Measurements from ENCODE around the gene BMPR1A. TPM values are rescaled to one million over a fixed set of nuclear protein-coding genes. Genes with fewer than 3 reads are reported as not detected.

BMPR1A gene
- total RNA-seq, 4 donors from 2014 or later: 25.6 to 46.2 (median 34.7) TPM

GRCh38 chr10:86970162-86970981, 214.0 kb downstream of the BMPR1A start:
- TF ChIP-seq, protein P1, sequence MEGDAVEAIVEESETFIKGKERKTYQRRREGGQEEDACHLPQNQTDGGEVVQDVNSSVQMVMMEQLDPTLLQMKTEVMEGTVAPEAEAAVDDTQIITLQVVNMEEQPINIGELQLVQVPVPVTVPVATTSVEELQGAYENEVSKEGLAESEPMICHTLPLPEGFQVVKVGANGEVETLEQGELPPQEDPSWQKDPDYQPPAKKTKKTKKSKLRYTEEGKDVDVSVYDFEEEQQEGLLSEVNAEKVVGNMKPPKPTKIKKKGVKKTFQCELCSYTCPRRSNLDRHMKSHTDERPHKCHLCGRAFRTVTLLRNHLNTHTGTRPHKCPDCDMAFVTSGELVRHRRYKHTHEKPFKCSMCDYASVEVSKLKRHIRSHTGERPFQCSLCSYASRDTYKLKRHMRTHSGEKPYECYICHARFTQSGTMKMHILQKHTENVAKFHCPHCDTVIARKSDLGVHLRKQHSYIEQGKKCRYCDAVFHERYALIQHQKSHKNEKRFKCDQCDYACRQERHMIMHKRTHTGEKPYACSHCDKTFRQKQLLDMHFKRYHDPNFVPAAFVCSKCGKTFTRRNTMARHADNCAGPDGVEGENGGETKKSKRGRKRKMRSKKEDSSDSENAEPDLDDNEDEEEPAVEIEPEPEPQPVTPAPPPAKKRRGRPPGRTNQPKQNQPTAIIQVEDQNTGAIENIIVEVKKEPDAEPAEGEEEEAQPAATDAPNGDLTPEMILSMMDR (IDR thresholded peaks at IDR 0.05; ENCODE audit: low read depth): no peak

- TF ChIP-seq, protein P1 (IDR thresholded peaks at IDR 0.05; ENCODE audit: low read depth): no peak
Observed at GRCh38 chr10:86970982-86971231, 214.5 kb downstream of the BMPR1A start.

GRCh38 chr10:86971232-86971991, 215.0 kb downstream of the BMPR1A start:
- TF ChIP-seq, protein P1 (IDR thresholded peaks at IDR 0.05; ENCODE audit: low read depth): no peak

GRCh38 chr10:86972613-86973380, 216.4 kb downstream of the BMPR1A start:
- TF ChIP-seq, protein P1 (IDR thresholded peaks at IDR 0.05; ENCODE audit: low read depth): no peak

DNA sequence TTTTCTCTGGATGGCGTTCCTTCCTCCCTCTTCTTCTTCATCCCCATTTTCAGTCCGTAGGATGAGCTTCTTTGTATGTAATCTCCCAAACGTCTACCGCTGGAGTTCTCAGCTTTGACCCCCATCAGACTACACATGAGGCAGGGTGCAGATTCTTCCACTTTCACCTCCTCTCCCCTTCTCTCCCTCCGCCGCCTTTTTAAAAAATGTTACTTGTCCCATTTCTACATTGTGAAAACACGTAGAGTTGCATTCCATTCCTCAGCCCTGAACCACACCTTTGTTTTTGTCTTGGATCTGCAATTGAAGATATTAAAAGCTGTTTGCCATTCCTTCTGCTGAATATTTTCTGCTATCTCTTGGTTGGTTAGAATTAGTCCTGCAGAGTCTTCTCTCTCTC, 218.1 kb downstream of the BMPR1A start:
- TF ChIP-seq, protein P1 (IDR thresholded peaks at IDR 0.05; ENCODE audit: low read depth): no peak

DNA sequence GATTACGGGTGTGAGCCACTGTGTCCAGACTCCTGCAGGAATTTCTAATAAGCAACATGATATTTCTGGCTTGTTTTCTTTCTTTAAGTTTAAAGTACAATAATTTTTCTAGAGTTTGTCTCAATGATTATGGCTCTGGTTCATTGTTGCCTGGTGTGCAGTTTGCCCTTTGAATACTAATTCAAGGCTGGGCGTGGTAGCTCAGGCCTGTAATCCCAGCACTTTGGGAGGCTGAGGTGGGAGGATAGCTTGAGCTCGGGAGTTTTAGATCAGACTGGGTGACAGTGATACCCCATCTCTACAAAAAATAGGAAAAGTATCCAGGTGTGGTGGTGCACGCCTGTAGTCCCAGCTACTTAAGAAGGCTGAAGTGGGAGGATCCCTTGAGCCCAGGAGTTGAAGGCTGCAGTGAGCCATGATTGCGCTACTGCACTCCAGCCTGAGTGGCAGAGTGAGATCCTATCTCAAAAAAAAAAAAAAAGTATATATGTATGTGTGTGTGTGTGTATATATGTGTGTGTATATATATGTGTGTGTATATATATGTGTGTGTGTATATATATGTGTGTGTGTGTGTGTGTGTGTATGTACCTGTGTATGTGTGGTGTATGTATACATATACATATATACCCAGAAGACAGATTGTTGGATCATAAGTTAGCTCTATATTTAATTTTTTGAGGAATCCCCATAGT, 220.1 kb downstream of the BMPR1A start:
- TF ChIP-seq, protein P1 (IDR thresholded peaks at IDR 0.05; ENCODE audit: low read depth): no peak
